Esophagus squamous epithelium (tissue), 5 donors: ENCODE measurements around the gene CAMK2N1. TPM values are rescaled to one million over a fixed set of nuclear protein-coding genes. Genes with fewer than 3 reads are reported as not detected.
A peak's percentile ranks its signal among the peaks of the same experiment; 100 is the strongest.

Experiments used
- DNase-seq: peaks from one replicate; lab custom pipeline; 2025; lab: John Stamatoyannopoulos, UW
- H3K27ac ChIP-seq, 4 donors: fragments of 200-600 bp; sonication (generic); one replicate each; pipeline ENCODE4 v1.5.1; 2016 to 2019; ENCODE audit warnings: mild to moderate bottlenecking in 1 of 4
- H3K27me3 ChIP-seq, 4 donors: fragments of 200-600 bp; sonication (generic); 1 replicate in 3 of 4; 2 replicates in 1 of 4; pipeline versions ENCODE4 v1.5.1 to v1.6.0; 2017 to 2021; ENCODE audit warnings: antibody characterized with exemption in 1 of 4
- H3K36me3 ChIP-seq, 3 donors: fragments of 200-600 bp; sonication (generic); one replicate each; pipeline ENCODE4 v1.5.1; 2016 to 2019
- H3K4me1 ChIP-seq, 3 donors: fragments of 200-600 bp; sonication (generic); one replicate each; pipeline ENCODE4 v1.5.1; 2017 to 2019
- H3K4me3 ChIP-seq, 4 donors: fragments of 200-600 bp; sonication (generic); 1 replicate in 3 of 4; 2 replicates in 1 of 4; pipeline ENCODE4 v1.5.1; 2016 to 2019; ENCODE audit warnings: mild to moderate bottlenecking in 2 of 4, moderate library complexity in 1 of 4
- H3K9me3 ChIP-seq, 3 donors: fragments of 200-600 bp; sonication (generic); one replicate each; pipeline ENCODE4 v1.5.1; 2016 to 2019
- POLR2A ChIP-seq, 4 donors: fragments of 450-650 bp; IDR thresholded peaks; one replicate each; pipeline ENCODE4 v1.6.1; 2017; ENCODE audit warnings: antibody characterized with exemption in 4 of 4, mild to moderate bottlenecking in 4 of 4, moderate library complexity in 3 of 4
- WGBS, 2 donors: methylation state at CpG; one replicate each; pipeline ENCODE4 v1.1.5; 2018; 5-methylcytosine and 5-hydroxymethylcytosine counted together
- intact Hi-C: fragments of 100-400 bp; cut with DNase I; formaldehyde crosslinking; loops from one replicate; pipeline ENCODE4 v1.15.0; 2022
- total RNA-seq, 4 donors: library from RNA; depleted of rRNA; stranded (reverse); fragments of >200 nt; gene quantifications; one replicate each; pipeline ENCODE4 v1.1.0, GENCODE V29; 2016
- TF ChIP-seq, protein P1 (sequence below), 6 experiments: fragments of 450-650 bp in 4 of 6; fragments of 200-600 bp in 2 of 6; sonication (generic) in 2 of 6; IDR thresholded peaks; one replicate each; pipeline ENCODE4 v1.5.1; 2016 to 2019; ENCODE audit warnings: antibody characterized with exemption in 6 of 6, mild to moderate bottlenecking in 4 of 6, moderate library complexity in 4 of 6
- donor health status: DM: yes; HTN: yes; CAD: no.

Gene CAMK2N1
- total RNA-seq, 4 donors from 2014 or later, result 3.1 to 12.8 (median 6.8) TPM

GRCh38 chr1:20508411-20508771 is 22.4 kb upstream of the CAMK2N1 start:
- WGBS, 2 donors, result 64 to 75% methylated on average over 4 to 5 of the region's 5 CpGs
- intact Hi-C loops, result no loop called here
- Histone ChIP-seq H3K9me3 (no peaks in the 10 kb centered on the region), H3K27me3 (peaks cover 0 to 26% (median 0%) of the 10 kb centered on the region in 4 donors), H3K36me3 (peaks cover 0 to 28% (median 0%) of the 10 kb centered on the region in 3 donors), H3K4me3 (peak overlapping the region; percentile 85 to 96 (median 90)), H3K27ac (peak overlapping the region; percentile 86 to 94 (median 90)), H3K4me1 (peaks cover 8 to 44% (median 21%) of the 10 kb centered on the region in 3 donors)
- TF ChIP-seq, protein P1, sequence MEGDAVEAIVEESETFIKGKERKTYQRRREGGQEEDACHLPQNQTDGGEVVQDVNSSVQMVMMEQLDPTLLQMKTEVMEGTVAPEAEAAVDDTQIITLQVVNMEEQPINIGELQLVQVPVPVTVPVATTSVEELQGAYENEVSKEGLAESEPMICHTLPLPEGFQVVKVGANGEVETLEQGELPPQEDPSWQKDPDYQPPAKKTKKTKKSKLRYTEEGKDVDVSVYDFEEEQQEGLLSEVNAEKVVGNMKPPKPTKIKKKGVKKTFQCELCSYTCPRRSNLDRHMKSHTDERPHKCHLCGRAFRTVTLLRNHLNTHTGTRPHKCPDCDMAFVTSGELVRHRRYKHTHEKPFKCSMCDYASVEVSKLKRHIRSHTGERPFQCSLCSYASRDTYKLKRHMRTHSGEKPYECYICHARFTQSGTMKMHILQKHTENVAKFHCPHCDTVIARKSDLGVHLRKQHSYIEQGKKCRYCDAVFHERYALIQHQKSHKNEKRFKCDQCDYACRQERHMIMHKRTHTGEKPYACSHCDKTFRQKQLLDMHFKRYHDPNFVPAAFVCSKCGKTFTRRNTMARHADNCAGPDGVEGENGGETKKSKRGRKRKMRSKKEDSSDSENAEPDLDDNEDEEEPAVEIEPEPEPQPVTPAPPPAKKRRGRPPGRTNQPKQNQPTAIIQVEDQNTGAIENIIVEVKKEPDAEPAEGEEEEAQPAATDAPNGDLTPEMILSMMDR (IDR thresholded peaks at IDR 0.05), result no peak
- no peak for TF ChIP-seq POLR2A (IDR thresholded peaks at IDR 0.05)
- no peak for DNase-seq

DNA sequence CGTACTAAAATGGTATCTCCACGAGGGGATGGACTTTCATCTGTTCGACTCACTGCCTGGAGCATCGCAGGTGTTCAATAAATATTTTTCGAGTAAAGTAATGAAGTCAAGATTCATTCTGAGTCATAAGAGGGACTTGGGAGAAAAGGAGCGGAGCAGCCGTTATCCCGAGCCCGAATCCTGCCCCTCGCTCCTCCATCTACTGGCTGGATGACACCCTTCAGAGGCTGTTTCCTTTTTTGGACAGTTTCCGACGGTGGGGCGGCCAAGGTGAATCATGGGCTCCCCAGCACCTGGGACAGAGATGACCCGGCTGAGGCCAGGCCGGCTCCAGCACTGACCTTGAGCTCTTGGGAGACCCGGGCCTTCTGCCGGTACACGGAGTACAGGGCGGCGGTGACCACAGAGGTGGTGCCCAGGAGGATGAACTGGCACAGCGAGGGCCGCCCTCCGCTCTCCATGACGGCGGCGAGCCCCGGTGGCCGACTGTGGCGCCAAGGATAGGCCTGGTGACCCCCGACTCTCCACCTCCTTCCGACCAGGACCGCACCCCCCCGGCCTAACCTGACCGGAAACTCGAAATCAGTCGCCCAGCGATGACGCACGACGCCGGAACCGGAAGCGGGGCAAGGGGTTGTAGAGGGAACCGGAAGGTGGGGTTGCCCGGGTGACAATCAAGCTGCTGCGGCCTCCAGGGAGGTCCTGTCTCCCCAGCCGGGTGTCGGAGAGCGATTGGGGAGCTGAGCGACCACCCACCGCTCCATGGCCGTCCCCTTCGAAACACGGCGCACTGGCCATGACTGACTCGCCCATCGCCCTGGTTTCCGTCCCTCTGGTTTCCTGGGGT is 21.8 kb upstream of the CAMK2N1 start, which contains the start of gene MUL1:
MUL1 (minus strand) TSS at position 588 of the 847 bp plus-strand sequence; CDS start at position 461, 127 bp downstream.
- DNase-seq, result peak; percentile 58
- Histone ChIP-seq H3K27ac (peak within 1 kb of the TSS; percentile 86 to 94 (median 90)), H3K4me3 (peak within 1 kb of the TSS; percentile 85 to 96 (median 90)), H3K36me3 (peaks cover under 1 to 34% (median 4%) of the 10 kb centered on the region in 3 donors), H3K27me3 (peaks cover 0 to 20% (median 0%) of the 10 kb centered on the region in 4 donors), H3K4me1 (peaks cover 8 to 44% (median 21%) of the 10 kb centered on the region in 3 donors), H3K9me3 (no peaks in the 10 kb centered on the region)
- WGBS, 2 donors, result 0 to 1% methylated on average over 13 to 27 of the region's 58 CpGs
- TF ChIP-seq, protein P1 (IDR thresholded peaks at IDR 0.05), result peak in 1 of 6 experiments; percentile 21
- TF ChIP-seq POLR2A (IDR thresholded peaks at IDR 0.05), result peak in 3 of 4 donors; percentile 55 to 70 (median 58)
- intact Hi-C loops, result no loop called here

DNA sequence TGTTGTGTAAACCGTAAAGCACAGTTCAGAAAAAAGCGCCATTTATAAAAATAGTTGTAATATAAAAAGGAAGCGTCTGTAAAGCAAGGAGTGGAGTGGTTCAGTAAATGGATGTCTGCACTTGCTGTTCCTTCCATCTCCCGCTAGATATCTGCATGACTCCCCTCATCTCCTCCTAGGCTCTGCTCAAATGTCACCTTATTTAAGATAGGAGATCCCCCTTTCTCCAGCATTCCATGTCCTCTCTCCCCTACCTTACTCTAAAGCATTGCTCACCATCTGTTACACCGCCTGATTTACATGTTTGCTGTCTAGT is 21.2 kb upstream of the CAMK2N1 start:
- Histone ChIP-seq H3K27me3 (peaks cover 0 to 14% (median 0%) of the 10 kb centered on the region in 4 donors), H3K4me3 (peak overlapping the region; percentile 85 to 96 (median 90)), H3K36me3 (peaks cover 5 to 40% (median 5%) of the 10 kb centered on the region in 3 donors), H3K4me1 (peaks cover 8 to 44% (median 21%) of the 10 kb centered on the region in 3 donors), H3K27ac (peak overlapping the region; percentile 86 to 94 (median 90)), H3K9me3 (no peaks in the 10 kb centered on the region)
- 36 to 42% methylated on average over 5 of the region's 5 CpGs for WGBS, 2 donors
- intact Hi-C loops, result no loop called here
- no peak for DNase-seq
- no peak for TF ChIP-seq POLR2A (IDR thresholded peaks at IDR 0.05)
- TF ChIP-seq, protein P1 (IDR thresholded peaks at IDR 0.05), result no peak

GRCh38 chr1:20505488-20505887 is 19.5 kb upstream of the CAMK2N1 start:
- peaks cover 15 to 57% (median 21%) of the 10 kb centered on the region in 3 donors for H3K36me3 ChIP-seq
- 100% methylated on average over 1 of the region's 1 CpG for WGBS, 2 donors
- H3K4me3 ChIP-seq, result no peak overlapping the region
- H3K27ac ChIP-seq, result no peak overlapping the region
- DNase-seq, result no peak
- H3K4me1 ChIP-seq, result peaks cover 8 to 44% (median 21%) of the 10 kb centered on the region in 3 donors
- H3K9me3 ChIP-seq, result no peaks in the 10 kb centered on the region
- no peaks in the 10 kb centered on the region for H3K27me3 ChIP-seq
- intact Hi-C loops, result no loop called here
- TF ChIP-seq, protein P1 (IDR thresholded peaks at IDR 0.05), result no peak
- TF ChIP-seq POLR2A (IDR thresholded peaks at IDR 0.05), result no peak

GRCh38 chr1:20500716-20501115 is 14.7 kb upstream of the CAMK2N1 start:
- intact Hi-C loops, result no loop called here
- WGBS, 2 donors, result 80% methylated on average over 1 of the region's 17 CpGs
- no peak for DNase-seq
- Histone ChIP-seq H3K4me1 (peaks cover 0 to 32% (median 6%) of the 10 kb centered on the region in 3 donors), H3K27ac (no peak overlapping the region), H3K4me3 (no peak overlapping the region), H3K9me3 (no peaks in the 10 kb centered on the region), H3K27me3 (no peaks in the 10 kb centered on the region), H3K36me3 (peaks cover 30 to 81% (median 37%) of the 10 kb centered on the region in 3 donors)
- TF ChIP-seq, protein P1 (IDR thresholded peaks at IDR 0.05), result no peak
- TF ChIP-seq POLR2A (IDR thresholded peaks at IDR 0.05), result no peak
